Right renal cortex interstitium (tissue), 3 donors: ENCODE data around the gene ELP2. TPM values are rescaled to one million over a fixed set of nuclear protein-coding genes. Genes with fewer than 3 reads are reported as not detected.
"Not testable (repeated sequence)": the region's sequence is repeated elsewhere in the genome, so short reads cannot be mapped to it uniquely, and the experiment has no call there.

Source experiments
- DNase-seq, 3 donors: peaks; one replicate each; pipeline ENCODE4 v3.0.0-alpha.2; 2013; ENCODE audit warnings: low read depth in 3 of 3, low spot score in 2 of 3
- polyA plus RNA-seq, 3 donors: library from polyadenylated mRNA; unstranded; fragments of 120-200 nt; gene quantifications; one replicate each; pipeline ENCODE4 v1.2.1, GENCODE V29; 2013; ENCODE audit not compliant: insufficient read length in 3 of 3

The ELP2 gene
- 10 to 100 TPM; 86.8 to 93.4 (median 92.0) TPM for polyA plus RNA-seq

GRCh38 chr18:36129300-36130038 is at the start of gene ELP2, which contains the start of gene SLC39A6:
Gene ELP2, plus strand, starts transcription at chr18:36129899. Its CDS starts 35 bp downstream, at chr18:36129934.
Gene SLC39A6, minus strand, starts transcription at chr18:36129340. Its CDS starts 2,333 bp downstream, at chr18:36127007.
- DNase-seq: peak; percentile 90 to 92 (median 91)

- not testable (repeated sequence) for DNase-seq
Measured at GRCh38 chr18:36081118-36081517, 48.6 kb upstream of the ELP2 start.

- DNase-seq: no peak
Measured at GRCh38 chr18:36083729-36084128, 46.0 kb upstream of the ELP2 start.

GRCh38 chr18:36085195-36085594 is 44.5 kb upstream of the ELP2 start:
- no peak for DNase-seq

GRCh38 chr18:36086186-36086585 is 43.5 kb upstream of the ELP2 start:
- DNase-seq: no peak

- no peak for DNase-seq
Measured at GRCh38 chr18:36088256-36088655, 41.4 kb upstream of the ELP2 start.

GRCh38 chr18:36089001-36089400 is 40.7 kb upstream of the ELP2 start:
- no peak for DNase-seq

- not testable (repeated sequence) for DNase-seq
Measured at GRCh38 chr18:36092116-36092515, 37.6 kb upstream of the ELP2 start.

GRCh38 chr18:36094431-36094830 is 35.3 kb upstream of the ELP2 start:
- DNase-seq: no peak

- DNase-seq: peak in 1 of 3 donors; percentile 15
Measured at GRCh38 chr18:36095936-36096519, 33.7 kb upstream of the ELP2 start.

GRCh38 chr18:36096955-36097354 is 32.7 kb upstream of the ELP2 start:
- DNase-seq: no peak

- no peak for DNase-seq
Measured at GRCh38 chr18:36099311-36099710, 30.4 kb upstream of the ELP2 start.

GRCh38 chr18:36101943-36102342 is 27.8 kb upstream of the ELP2 start:
- no peak for DNase-seq

GRCh38 chr18:36104749-36105148 is 24.9 kb upstream of the ELP2 start:
- DNase-seq: no peak

- no peak for DNase-seq
Measured at GRCh38 chr18:36107477-36107876, 22.2 kb upstream of the ELP2 start.

- DNase-seq: no peak
Measured at GRCh38 chr18:36108196-36108595, 21.5 kb upstream of the ELP2 start.

GRCh38 chr18:36108601-36109000 is 21.1 kb upstream of the ELP2 start:
- no peak for DNase-seq

GRCh38 chr18:36109737-36110136 is 20.0 kb upstream of the ELP2 start:
- no peak for DNase-seq

GRCh38 chr18:36112302-36112701 is 17.4 kb upstream of the ELP2 start:
- no peak for DNase-seq

- no peak for DNase-seq
Measured at GRCh38 chr18:36114251-36114650, 15.4 kb upstream of the ELP2 start.

- no peak for DNase-seq
Measured at GRCh38 chr18:36114738-36115137, 15.0 kb upstream of the ELP2 start.

- not testable (repeated sequence) for DNase-seq
Measured at GRCh38 chr18:36116771-36117170, 12.9 kb upstream of the ELP2 start.
